HG03108 (cell line): ENCODE results near the gene RGL2.
A peak's percentile ranks its signal among the peaks of the same experiment; 100 is the strongest.
"Not testable (repeated sequence)": the region's sequence is repeated elsewhere in the genome, so short reads cannot be mapped to it uniquely, and the experiment has no call there.

Experiments
- ATAC-seq: cut with Tn5 transposase; IDR thresholded peaks from one replicate; pipeline ENCODE4 v1.9.1; 2021; ENCODE audit warnings: moderate library complexity; ENCODE audit not compliant: unreplicated experiment

The RGL2 gene

GRCh38 chr6:33273924-33274902 lies 24.5 kb downstream of the RGL2 start:
- ATAC-seq = no peak

GRCh38 chr6:33273129-33273923 lies 25.4 kb downstream of the RGL2 start:
- no peak for ATAC-seq

GRCh38 chr6:33272275-33273128 lies 26.2 kb downstream of the RGL2 start:
- no peak for ATAC-seq

GRCh38 chr6:33271468-33272274 lies 27.1 kb downstream of the RGL2 start, which contains the start of the genes RPS18 and VPS52:
RPS18 (plus strand) TSS chr6:33272075; CDS start chr6:33272120, 45 bp downstream.
VPS52 (minus strand) TSS chr6:33271876; CDS start chr6:33271675, 201 bp downstream.
- ATAC-seq = peak; percentile 82

GRCh38 chr6:33271117-33271467 lies 27.6 kb downstream of the RGL2 start:
- no peak for ATAC-seq

GRCh38 chr6:33264015-33264414 lies 34.7 kb downstream of the RGL2 start:
- ATAC-seq = no peak

GRCh38 chr6:33262490-33262889 lies 36.3 kb downstream of the RGL2 start:
- ATAC-seq = not testable (repeated sequence)

- ATAC-seq = no peak
These were observed 39.7 kb downstream of the RGL2 start for GRCh38 chr6:33259032-33259431.

- no peak for ATAC-seq
These were observed 44.2 kb downstream of the RGL2 start for GRCh38 chr6:33254591-33254990.

GRCh38 chr6:33252759-33253158 lies 46.0 kb downstream of the RGL2 start:
- no peak for ATAC-seq

GRCh38 chr6:33251395-33252012 lies 47.2 kb downstream of the RGL2 start:
- no peak for ATAC-seq

GRCh38 chr6:33250731-33251130 lies 48.0 kb downstream of the RGL2 start:
- no peak for ATAC-seq

GRCh38 chr6:33249732-33250630 lies 48.8 kb downstream of the RGL2 start:
- ATAC-seq = no peak

- peak; percentile 84 for ATAC-seq
These were observed 49.6 kb downstream of the RGL2 start for GRCh38 chr6:33248932-33249731.

- ATAC-seq = no peak
These were observed 50.2 kb downstream of the RGL2 start for GRCh38 chr6:33248643-33248931.

GRCh38 chr6:33247977-33248642 lies 50.6 kb downstream of the RGL2 start:
- peak; percentile 25 for ATAC-seq

GRCh38 chr6:33243476-33243875 lies 55.3 kb downstream of the RGL2 start:
- no peak for ATAC-seq
